Measurements from ENCODE around the gene KDSR. TPM values are rescaled to one million over a fixed set of nuclear protein-coding genes. Genes with fewer than 3 reads are reported as not detected.
A peak's percentile ranks its signal among the peaks of the same experiment; 100 is the strongest.

Gene KDSR
- total RNA-seq, 4 donors from 2014 or later: 13.1 to 37.2 (median 28.3) TPM

DNA sequence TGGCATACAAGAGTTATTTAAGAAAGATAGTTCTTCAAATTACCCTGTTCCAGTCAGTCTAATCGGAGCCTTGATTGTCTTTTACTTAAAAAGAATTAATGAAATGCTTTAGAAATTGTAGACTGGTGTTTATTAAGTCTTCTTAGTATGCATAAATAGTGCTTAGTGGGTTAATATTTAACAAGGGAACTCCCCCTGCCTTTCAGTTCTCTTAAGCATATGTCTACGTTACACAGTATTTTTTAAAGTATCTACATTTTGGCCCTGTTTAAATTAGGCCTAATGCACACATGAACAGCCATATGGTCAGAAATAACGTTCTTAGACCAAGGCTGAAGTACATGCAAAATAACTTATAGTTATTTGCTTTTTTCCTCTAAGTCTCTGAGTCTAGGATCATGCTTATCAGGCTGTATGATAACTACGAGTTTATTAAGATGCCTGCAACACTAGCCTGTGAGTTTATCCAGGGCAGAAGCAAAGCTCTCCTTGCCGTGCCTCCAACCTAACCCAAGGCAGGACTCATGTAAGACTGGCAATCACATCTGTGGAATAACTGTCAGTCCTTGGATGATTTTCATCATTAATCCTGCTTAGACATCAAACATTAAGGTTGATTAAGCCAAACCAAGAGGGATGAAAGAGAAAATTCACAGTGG lies 54.1 kb downstream of the KDSR start:
- H3K4me3 ChIP-seq: no peak overlapping the region
- intact Hi-C loops (cut with DNase I; ENCODE audit: low total_unique reads): no loop called here
- in situ Hi-C loops (cut with MboI; ENCODE audit: low pct_ligation_motif_present in 1 of 4, low pct_unique_long_range_greater_than_20kb in 1 of 4, low sequenced_read_pairs in 3 of 4): loop anchor here in 1 of 4 donors (10.0 kb wide), 1 partner anchor 178 kb away; no protein-coding TSS in a partner anchor
- H3K27ac ChIP-seq: peak overlapping the region in 2 of 4 donors; percentile 34 to 94
- TF ChIP-seq EP300 (IDR thresholded peaks at IDR 0.05; ENCODE audit: low read depth): no peak
- no peak for TF ChIP-seq POLR2A (IDR thresholded peaks at IDR 0.05)
- TF ChIP-seq POLR2AphosphoS5 (IDR thresholded peaks at IDR 0.05): no peak
- TF ChIP-seq, protein P1, sequence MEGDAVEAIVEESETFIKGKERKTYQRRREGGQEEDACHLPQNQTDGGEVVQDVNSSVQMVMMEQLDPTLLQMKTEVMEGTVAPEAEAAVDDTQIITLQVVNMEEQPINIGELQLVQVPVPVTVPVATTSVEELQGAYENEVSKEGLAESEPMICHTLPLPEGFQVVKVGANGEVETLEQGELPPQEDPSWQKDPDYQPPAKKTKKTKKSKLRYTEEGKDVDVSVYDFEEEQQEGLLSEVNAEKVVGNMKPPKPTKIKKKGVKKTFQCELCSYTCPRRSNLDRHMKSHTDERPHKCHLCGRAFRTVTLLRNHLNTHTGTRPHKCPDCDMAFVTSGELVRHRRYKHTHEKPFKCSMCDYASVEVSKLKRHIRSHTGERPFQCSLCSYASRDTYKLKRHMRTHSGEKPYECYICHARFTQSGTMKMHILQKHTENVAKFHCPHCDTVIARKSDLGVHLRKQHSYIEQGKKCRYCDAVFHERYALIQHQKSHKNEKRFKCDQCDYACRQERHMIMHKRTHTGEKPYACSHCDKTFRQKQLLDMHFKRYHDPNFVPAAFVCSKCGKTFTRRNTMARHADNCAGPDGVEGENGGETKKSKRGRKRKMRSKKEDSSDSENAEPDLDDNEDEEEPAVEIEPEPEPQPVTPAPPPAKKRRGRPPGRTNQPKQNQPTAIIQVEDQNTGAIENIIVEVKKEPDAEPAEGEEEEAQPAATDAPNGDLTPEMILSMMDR (IDR thresholded peaks at IDR 0.05): no peak
- no peaks in the 10 kb centered on the region for H3K36me3 ChIP-seq
- H3K4me1 ChIP-seq: peaks cover 3 to 55% (median 16%) of the 10 kb centered on the region in 4 donors
- H3K9me3 ChIP-seq: no peaks in the 10 kb centered on the region
- 56 to 59% methylated on average over 5 of the region's 5 CpGs for WGBS, 2 donors (ENCODE audit: low coverage in 1 of 2)
- no peaks in the 10 kb centered on the region for H3K27me3 ChIP-seq
- DNase-seq: no peak

GRCh38 chr18:63312019-63312409 lies 55.0 kb downstream of the KDSR start:
- Histone ChIP-seq H3K36me3 (no peaks in the 10 kb centered on the region), H3K9me3 (no peaks in the 10 kb centered on the region), H3K27me3 (no peaks in the 10 kb centered on the region), H3K27ac (no peak overlapping the region), H3K4me3 (no peak overlapping the region), H3K4me1 (peaks cover 3 to 50% (median 11%) of the 10 kb centered on the region in 4 donors)
- in situ Hi-C loops (cut with MboI; ENCODE audit: low pct_ligation_motif_present in 1 of 4, low pct_unique_long_range_greater_than_20kb in 1 of 4, low sequenced_read_pairs in 3 of 4) (loop anchor here in 1 of 4 donors (10.0 kb wide), 1 partner anchor 177 kb away; no protein-coding TSS in a partner anchor), intact Hi-C loops (cut with DNase I; ENCODE audit: low total_unique reads) (no loop called here)
- no peak for DNase-seq
- WGBS, 2 donors (ENCODE audit: low coverage in 1 of 2): 86 to 100% methylated on average over 3 of the region's 3 CpGs
- no peak for TF ChIP-seq EP300 (IDR thresholded peaks at IDR 0.05; ENCODE audit: low read depth)
- TF ChIP-seq POLR2AphosphoS5 (IDR thresholded peaks at IDR 0.05): no peak
- no peak for TF ChIP-seq POLR2A (IDR thresholded peaks at IDR 0.05)
- TF ChIP-seq, protein P1 (IDR thresholded peaks at IDR 0.05): no peak

- no peak overlapping the region for H3K27ac ChIP-seq
Measured at GRCh38 chr18:63311118-63312018, 55.6 kb downstream of the KDSR start.

DNA sequence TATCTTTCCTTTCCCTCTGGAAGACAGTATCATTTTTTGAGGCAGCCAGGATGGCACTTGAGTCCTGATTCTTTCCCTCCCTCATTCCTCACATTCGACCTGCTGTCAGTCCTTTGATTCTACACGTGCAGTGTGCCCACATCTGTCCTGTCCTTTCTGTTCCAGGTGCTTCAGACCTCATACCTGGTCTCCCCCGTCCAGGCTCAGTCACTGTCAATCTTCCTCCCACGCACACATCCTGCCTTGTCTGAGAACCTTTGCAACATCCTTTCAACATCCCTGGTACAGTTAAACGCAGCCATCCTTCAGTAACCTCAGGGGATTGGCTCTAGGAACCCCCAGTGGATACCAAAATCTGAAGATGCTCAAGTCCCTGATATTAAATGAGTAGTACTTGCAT lies 57.6 kb downstream of the KDSR start:
- H3K36me3 ChIP-seq: no peaks in the 10 kb centered on the region
- H3K4me1 ChIP-seq: peaks cover 0 to 29% (median 2%) of the 10 kb centered on the region in 4 donors
- 78 to 85% methylated on average over 3 to 5 of the region's 5 CpGs for WGBS, 2 donors (ENCODE audit: low coverage in 1 of 2)
- in situ Hi-C loops (cut with MboI; ENCODE audit: low pct_ligation_motif_present in 1 of 4, low pct_unique_long_range_greater_than_20kb in 1 of 4, low sequenced_read_pairs in 3 of 4) (no loop called here), intact Hi-C loops (cut with DNase I; ENCODE audit: low total_unique reads) (no loop called here)
- DNase-seq: no peak
- no peak for TF ChIP-seq POLR2AphosphoS5 (IDR thresholded peaks at IDR 0.05)
- no peak for TF ChIP-seq EP300 (IDR thresholded peaks at IDR 0.05; ENCODE audit: low read depth)
- no peak for TF ChIP-seq POLR2A (IDR thresholded peaks at IDR 0.05)
- TF ChIP-seq, protein P1 (IDR thresholded peaks at IDR 0.05): no peak
- H3K4me3 ChIP-seq: no peak overlapping the region
- H3K27ac ChIP-seq: no peak overlapping the region
- H3K27me3 ChIP-seq: no peaks in the 10 kb centered on the region
- H3K9me3 ChIP-seq: no peaks in the 10 kb centered on the region

More at GRCh38 chr18:63311118-63312018, 55.6 kb downstream of the KDSR start:
- Histone ChIP-seq H3K4me3 (no peak overlapping the region), H3K9me3 (no peaks in the 10 kb centered on the region), H3K36me3 (no peaks in the 10 kb centered on the region), H3K27me3 (no peaks in the 10 kb centered on the region), H3K4me1 (peaks cover 2 to 44% (median 7%) of the 10 kb centered on the region in 4 donors)
- TF ChIP-seq EP300 (IDR thresholded peaks at IDR 0.05; ENCODE audit: low read depth) (no peak), POLR2A (IDR thresholded peaks at IDR 0.05) (no peak), POLR2AphosphoS5 (IDR thresholded peaks at IDR 0.05) (no peak)
- in situ Hi-C loops (cut with MboI; ENCODE audit: low pct_ligation_motif_present in 1 of 4, low pct_unique_long_range_greater_than_20kb in 1 of 4, low sequenced_read_pairs in 3 of 4): loop anchor here in 1 of 4 donors (10.0 kb wide), 1 partner anchor 177 kb away; no protein-coding TSS in a partner anchor
- intact Hi-C loops (cut with DNase I; ENCODE audit: low total_unique reads): no loop called here
- WGBS, 2 donors (ENCODE audit: low coverage in 1 of 2): 65 to 74% methylated on average over 6 to 8 of the region's 8 CpGs
- DNase-seq: no peak
